ENCODE results near the gene NUFIP2. TPM values are rescaled to one million over a fixed set of nuclear protein-coding genes. Genes with fewer than 3 reads are reported as not detected.
"Not testable (repeated sequence)": the region's sequence is repeated elsewhere in the genome, so short reads cannot be mapped to it uniquely, and the experiment has no call there.

NUFIP2 gene
- total and polyA plus RNA-seq, 4 donors, result 5.0 to 52.9 (median 29.8) TPM

DNA sequence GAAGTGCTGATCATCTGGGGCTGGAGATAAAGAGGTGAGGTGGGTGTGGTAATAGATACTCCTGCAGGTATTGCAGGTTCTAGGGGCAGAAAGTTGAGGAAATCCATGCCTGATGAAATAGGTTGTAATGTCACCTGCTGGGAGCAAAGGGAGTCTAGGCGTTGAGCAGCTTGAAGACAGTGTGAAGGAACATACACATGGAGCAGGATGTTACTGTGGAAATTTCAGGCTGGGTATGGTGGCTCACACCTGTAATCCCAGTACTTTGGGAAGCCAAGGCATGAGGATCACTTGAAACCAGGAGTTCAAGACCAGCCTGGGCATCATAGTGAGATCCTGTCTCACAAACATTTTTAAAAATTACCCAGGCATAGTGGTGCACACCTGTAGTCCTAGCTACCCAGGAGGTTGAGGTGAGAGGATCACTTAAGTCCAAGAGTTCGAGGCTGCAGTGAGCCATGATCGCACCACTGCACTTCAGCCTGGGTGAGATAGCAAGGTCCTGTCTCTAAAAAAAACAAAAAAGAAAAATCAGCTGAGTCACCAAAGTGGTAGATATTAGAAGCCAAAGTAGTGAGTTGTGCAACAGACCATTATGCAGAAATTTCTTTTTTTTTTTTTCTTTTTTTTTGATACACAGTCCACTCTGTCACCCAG lies 56.3 kb downstream of the NUFIP2 start:
- Histone ChIP-seq H3K27ac (ENCODE audit: low read depth in 1 of 2, low read length in 2 of 2) (no peak overlapping the region), H3K9me3 (ENCODE audit: control insufficient read depth, low read length) (no peaks in the 10 kb centered on the region), H3K4me1 (ENCODE audit: control insufficient read depth in 1 of 2, insufficient read depth in 2 of 2, low read length in 2 of 2) (peaks cover 6 to 10% of the 10 kb centered on the region in 2 donors), H3K27me3 (ENCODE audit: control insufficient read depth in 1 of 2, insufficient read depth in 2 of 2, low read length in 1 of 2) (no peaks in the 10 kb centered on the region), H3K4me3 (ENCODE audit: low read length in 2 of 2) (no peak overlapping the region), H3K36me3 (ENCODE audit: control insufficient read depth in 1 of 2, insufficient read depth in 2 of 2, low read length in 1 of 2) (no peaks in the 10 kb centered on the region)
- DNase-seq (no peak), ATAC-seq (ENCODE audit: low FRiP score) (peak; percentile 56)
- intact Hi-C loops (cut with DNase I), result no loop called here
- WGBS, 2 donors, result 96% methylated on average over 3 of the region's 3 CpGs

DNA sequence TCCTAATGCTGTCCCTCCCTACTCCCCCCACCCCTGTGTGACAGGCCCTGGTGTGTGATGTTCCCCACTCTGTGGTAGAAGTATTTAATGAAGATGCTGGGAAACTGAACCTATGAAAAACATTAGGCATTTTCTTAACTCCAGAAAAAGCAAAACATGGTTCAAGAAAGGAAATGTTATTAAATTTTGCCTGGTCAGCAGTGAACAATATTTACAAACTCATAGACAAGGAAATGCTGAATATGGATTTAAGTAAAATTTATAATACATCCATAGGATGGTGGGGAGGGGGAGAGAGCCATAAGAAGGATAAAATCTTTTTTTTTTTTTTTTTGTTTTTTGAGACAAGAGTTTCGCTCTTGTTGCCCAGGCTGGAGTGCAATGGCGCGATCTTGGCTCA lies 58.0 kb downstream of the NUFIP2 start:
- WGBS, 2 donors, result 92 to 100% methylated on average over 3 of the region's 3 CpGs
- no peaks in the 10 kb centered on the region for H3K9me3 ChIP-seq (ENCODE audit: control insufficient read depth, low read length)
- H3K4me1 ChIP-seq (ENCODE audit: control insufficient read depth in 1 of 2, insufficient read depth in 2 of 2, low read length in 2 of 2), result peaks cover 6% of the 10 kb centered on the region in 2 donors
- no peaks in the 10 kb centered on the region for H3K27me3 ChIP-seq (ENCODE audit: control insufficient read depth in 1 of 2, insufficient read depth in 2 of 2, low read length in 1 of 2)
- H3K4me3 ChIP-seq (ENCODE audit: low read length in 2 of 2), result no peak overlapping the region
- H3K36me3 ChIP-seq (ENCODE audit: control insufficient read depth in 1 of 2, insufficient read depth in 2 of 2, low read length in 1 of 2), result no peaks in the 10 kb centered on the region
- DNase-seq (no peak), ATAC-seq (ENCODE audit: low FRiP score) (no peak)
- intact Hi-C loops (cut with DNase I), result no loop called here
- no peak overlapping the region for H3K27ac ChIP-seq (ENCODE audit: low read depth in 1 of 2, low read length in 2 of 2)

DNA sequence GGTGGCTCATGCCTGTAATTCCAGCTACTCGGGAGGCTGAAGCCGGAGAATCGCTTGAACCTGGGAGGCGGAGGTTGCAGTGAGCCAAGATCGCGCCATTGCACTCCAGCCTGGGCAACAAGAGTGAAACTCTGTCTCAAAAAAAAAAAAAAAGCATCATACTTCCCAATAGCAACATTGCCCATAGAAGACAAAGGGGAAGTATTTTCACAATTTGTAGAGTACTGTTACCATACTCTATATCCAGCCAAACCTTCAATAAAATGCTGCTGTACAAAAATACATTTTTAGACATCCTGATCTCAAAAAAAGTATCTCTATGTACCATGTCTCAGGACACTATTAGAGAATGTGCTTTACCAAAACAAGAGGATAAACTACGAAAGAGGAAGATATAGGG lies 59.0 kb downstream of the NUFIP2 start:
- ATAC-seq (ENCODE audit: low FRiP score); H3K36me3 ChIP-seq (ENCODE audit: control insufficient read depth in 1 of 2, insufficient read depth in 2 of 2, low read length in 1 of 2); H3K4me1 ChIP-seq (ENCODE audit: control insufficient read depth in 1 of 2, insufficient read depth in 2 of 2, low read length in 2 of 2); H3K4me3 ChIP-seq (ENCODE audit: low read length in 2 of 2); H3K9me3 ChIP-seq (ENCODE audit: control insufficient read depth, low read length); DNase-seq; H3K27me3 ChIP-seq (ENCODE audit: control insufficient read depth in 1 of 2, insufficient read depth in 2 of 2, low read length in 1 of 2); intact Hi-C loops (cut with DNase I); H3K27ac ChIP-seq (ENCODE audit: low read depth in 1 of 2, low read length in 2 of 2): not testable (repeated sequence)
- 94 to 95% methylated on average over 7 of the region's 7 CpGs for WGBS, 2 donors

DNA sequence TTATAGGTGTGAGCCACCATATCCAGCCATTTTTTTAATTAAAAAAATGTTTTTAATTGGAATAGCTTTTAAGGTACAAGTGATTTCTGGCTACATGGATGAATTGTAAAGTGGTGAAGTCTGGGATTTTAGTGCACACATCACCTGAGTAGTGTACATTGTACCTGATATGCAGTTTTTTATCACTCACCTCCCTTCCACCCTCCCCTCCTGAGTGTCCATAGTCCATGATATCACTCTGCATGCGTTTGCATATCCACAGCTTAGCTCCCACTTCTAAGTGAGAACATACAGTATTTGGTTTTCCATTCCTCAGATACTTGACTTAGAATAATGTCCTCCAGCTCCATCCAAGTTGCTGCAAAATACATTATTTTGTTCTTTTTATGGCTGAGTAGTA lies 60.6 kb downstream of the NUFIP2 start:
- H3K4me3 ChIP-seq (ENCODE audit: low read length in 2 of 2), result no peak overlapping the region
- peaks cover 0 to 2% of the 10 kb centered on the region in 2 donors for H3K4me1 ChIP-seq (ENCODE audit: control insufficient read depth in 1 of 2, insufficient read depth in 2 of 2, low read length in 2 of 2)
- no peaks in the 10 kb centered on the region for H3K36me3 ChIP-seq (ENCODE audit: control insufficient read depth in 1 of 2, insufficient read depth in 2 of 2, low read length in 1 of 2)
- no peak overlapping the region for H3K27ac ChIP-seq (ENCODE audit: low read depth in 1 of 2, low read length in 2 of 2)
- H3K9me3 ChIP-seq (ENCODE audit: control insufficient read depth, low read length), result no peaks in the 10 kb centered on the region
- ATAC-seq (ENCODE audit: low FRiP score), result no peak
- 86 to 90% methylated on average over 1 of the region's 1 CpG for WGBS, 2 donors
- DNase-seq, result no peak
- H3K27me3 ChIP-seq (ENCODE audit: control insufficient read depth in 1 of 2, insufficient read depth in 2 of 2, low read length in 1 of 2), result no peaks in the 10 kb centered on the region
- intact Hi-C loops (cut with DNase I), result no loop called here

DNA sequence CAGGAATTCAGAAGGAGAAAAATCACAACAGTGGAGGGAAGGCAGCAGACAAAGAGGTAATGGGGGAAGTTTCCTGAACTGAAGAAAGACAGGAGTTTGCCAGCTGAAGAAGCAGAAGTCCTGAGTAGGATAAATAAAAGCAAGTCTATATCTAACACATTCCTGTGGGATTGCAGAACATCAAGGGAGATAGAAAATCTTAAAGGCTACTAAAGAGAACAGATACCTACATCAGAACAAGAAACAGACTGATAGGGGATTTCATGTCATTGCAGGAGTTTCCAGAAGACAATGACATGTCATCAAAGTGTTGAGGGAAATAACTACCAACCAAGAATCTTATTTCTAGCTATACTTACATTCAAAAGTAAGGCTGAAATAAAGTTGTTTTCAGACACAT lies 68.6 kb downstream of the NUFIP2 start:
- Histone ChIP-seq H3K4me1 (ENCODE audit: control insufficient read depth in 1 of 2, insufficient read depth in 2 of 2, low read length in 2 of 2) (no peaks in the 10 kb centered on the region), H3K9me3 (ENCODE audit: control insufficient read depth, low read length) (no peaks in the 10 kb centered on the region), H3K27me3 (ENCODE audit: control insufficient read depth in 1 of 2, insufficient read depth in 2 of 2, low read length in 1 of 2) (no peaks in the 10 kb centered on the region), H3K4me3 (ENCODE audit: low read length in 2 of 2) (no peak overlapping the region), H3K36me3 (ENCODE audit: control insufficient read depth in 1 of 2, insufficient read depth in 2 of 2, low read length in 1 of 2) (no peaks in the 10 kb centered on the region), H3K27ac (ENCODE audit: low read depth in 1 of 2, low read length in 2 of 2) (no peak overlapping the region)
- ATAC-seq (ENCODE audit: low FRiP score) (no peak), DNase-seq (no peak)
- intact Hi-C loops (cut with DNase I), result no loop called here

DNA sequence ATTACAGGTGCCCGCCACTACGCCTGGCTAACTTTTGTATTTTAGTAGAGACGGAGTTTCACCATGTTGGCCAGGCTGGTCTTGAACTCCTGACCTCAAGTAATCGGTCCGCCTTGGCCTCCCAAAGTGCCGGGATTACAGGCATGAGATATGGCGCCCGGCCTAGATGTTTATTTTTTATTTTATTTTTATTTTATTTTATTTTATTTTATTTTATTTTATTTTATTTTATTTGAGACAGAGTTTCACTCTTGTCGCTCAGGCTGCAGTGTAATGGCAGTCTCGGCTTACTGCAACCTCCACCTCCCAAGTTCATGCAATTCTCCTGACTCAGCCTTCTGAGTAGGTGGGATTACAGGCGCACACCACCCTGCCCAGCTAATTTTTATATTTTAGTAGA lies 72.6 kb downstream of the NUFIP2 start:
- DNase-seq; ATAC-seq (ENCODE audit: low FRiP score); H3K4me3 ChIP-seq (ENCODE audit: low read length in 2 of 2); H3K4me1 ChIP-seq (ENCODE audit: control insufficient read depth in 1 of 2, insufficient read depth in 2 of 2, low read length in 2 of 2); H3K36me3 ChIP-seq (ENCODE audit: control insufficient read depth in 1 of 2, insufficient read depth in 2 of 2, low read length in 1 of 2); H3K27me3 ChIP-seq (ENCODE audit: control insufficient read depth in 1 of 2, insufficient read depth in 2 of 2, low read length in 1 of 2); H3K27ac ChIP-seq (ENCODE audit: low read depth in 1 of 2, low read length in 2 of 2); H3K9me3 ChIP-seq (ENCODE audit: control insufficient read depth, low read length): not testable (repeated sequence)
- WGBS, 2 donors, result 95 to 96% methylated on average over 11 of the region's 11 CpGs
- intact Hi-C loops (cut with DNase I), result loop anchor here in 1 of 2 donors (5.0 kb wide), 1 partner anchor 71 kb away; the partner anchor contains the start of gene NUFIP2

DNA sequence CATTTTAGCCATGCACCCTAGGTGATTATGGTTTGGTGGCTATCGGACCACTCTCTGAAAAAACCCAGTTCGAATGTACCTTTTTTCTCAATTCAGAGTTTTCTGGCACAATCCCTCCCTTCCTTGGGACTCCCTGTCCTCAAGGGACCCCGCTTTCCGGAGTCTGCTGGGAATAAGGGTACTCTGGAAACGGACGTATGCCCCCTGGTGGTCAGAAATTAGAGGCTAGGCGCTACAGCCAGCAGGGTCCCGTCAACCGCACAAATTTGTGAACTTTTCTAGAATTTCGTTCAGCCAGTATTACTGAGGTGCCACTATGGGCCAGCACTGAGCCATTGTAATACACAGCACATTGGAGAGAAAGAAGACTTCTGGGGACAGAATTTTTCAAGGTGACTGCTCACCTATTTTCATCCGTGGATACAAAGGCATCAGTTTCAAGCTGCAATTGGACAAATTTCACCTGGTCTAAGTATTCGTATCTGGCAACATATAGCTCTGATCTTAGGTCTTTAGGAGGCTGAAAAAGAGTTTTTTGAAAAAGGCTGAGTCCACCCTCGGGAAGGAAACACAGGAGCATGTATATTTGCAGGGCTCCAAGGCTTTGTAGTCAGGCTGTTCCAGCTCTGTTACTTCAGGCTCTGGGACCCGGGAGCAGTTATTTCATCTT lies 74.4 kb downstream of the NUFIP2 start:
- DNase-seq (peak; percentile 84 to 88), ATAC-seq (ENCODE audit: low FRiP score) (peak; percentile 91)
- no peak overlapping the region for H3K27ac ChIP-seq (ENCODE audit: low read depth in 1 of 2, low read length in 2 of 2)
- no peak overlapping the region for H3K4me3 ChIP-seq (ENCODE audit: low read length in 2 of 2)
- intact Hi-C loops (cut with DNase I), result loop anchor here (1.0 to 5.0 kb wide), 4 partner anchors 37 to 73 kb away; partner anchors contain the start of genes MYO18A (in 1 of the 2) and NUFIP2 (in 1 of the 2)
- H3K36me3 ChIP-seq (ENCODE audit: control insufficient read depth in 1 of 2, insufficient read depth in 2 of 2, low read length in 1 of 2), result no peaks in the 10 kb centered on the region
- no peaks in the 10 kb centered on the region for H3K4me1 ChIP-seq (ENCODE audit: control insufficient read depth in 1 of 2, insufficient read depth in 2 of 2, low read length in 2 of 2)
- H3K27me3 ChIP-seq (ENCODE audit: control insufficient read depth in 1 of 2, insufficient read depth in 2 of 2, low read length in 1 of 2), result no peaks in the 10 kb centered on the region
- 8% methylated on average over 14 of the region's 14 CpGs for whole genome bisulfite sequencing, 2 donors
- no peaks in the 10 kb centered on the region for H3K9me3 ChIP-seq (ENCODE audit: control insufficient read depth, low read length)

DNA sequence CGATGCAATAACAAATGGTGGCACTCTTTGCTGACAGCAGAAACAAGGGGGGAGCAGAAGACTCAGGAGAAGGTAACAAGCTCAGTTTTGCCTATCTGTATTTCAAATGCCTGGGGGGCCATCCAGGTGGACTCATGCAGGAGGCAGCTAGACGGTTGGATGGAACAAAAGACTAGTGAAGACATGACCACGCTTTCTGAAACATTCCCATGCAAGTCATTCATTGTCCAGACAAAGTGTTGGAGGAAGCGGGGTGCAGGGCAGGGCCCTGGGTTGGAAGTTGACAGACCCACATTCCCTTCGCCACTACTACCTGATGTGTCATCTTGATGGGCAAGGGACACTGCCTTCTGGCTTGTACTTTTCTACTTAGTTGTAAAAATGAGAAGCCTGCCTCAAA lies 77.1 kb downstream of the NUFIP2 start:
- H3K27ac ChIP-seq (ENCODE audit: low read depth in 1 of 2, low read length in 2 of 2), result no peak overlapping the region
- no peaks in the 10 kb centered on the region for H3K9me3 ChIP-seq (ENCODE audit: control insufficient read depth, low read length)
- 93 to 96% methylated on average over 5 of the region's 5 CpGs for WGBS, 2 donors
- H3K36me3 ChIP-seq (ENCODE audit: control insufficient read depth in 1 of 2, insufficient read depth in 2 of 2, low read length in 1 of 2), result no peaks in the 10 kb centered on the region
- H3K4me1 ChIP-seq (ENCODE audit: control insufficient read depth in 1 of 2, insufficient read depth in 2 of 2, low read length in 2 of 2), result no peaks in the 10 kb centered on the region
- no peak overlapping the region for H3K4me3 ChIP-seq (ENCODE audit: low read length in 2 of 2)
- intact Hi-C loops (cut with DNase I), result loop anchor here (2.0 to 5.0 kb wide), 3 partner anchors 35 to 76 kb away; partner anchors contain the start of gene MYO18A (in 1 of the 2)
- DNase-seq, result no peak
- H3K27me3 ChIP-seq (ENCODE audit: control insufficient read depth in 1 of 2, insufficient read depth in 2 of 2, low read length in 1 of 2), result no peaks in the 10 kb centered on the region
- no peak for ATAC-seq (ENCODE audit: low FRiP score)

DNA sequence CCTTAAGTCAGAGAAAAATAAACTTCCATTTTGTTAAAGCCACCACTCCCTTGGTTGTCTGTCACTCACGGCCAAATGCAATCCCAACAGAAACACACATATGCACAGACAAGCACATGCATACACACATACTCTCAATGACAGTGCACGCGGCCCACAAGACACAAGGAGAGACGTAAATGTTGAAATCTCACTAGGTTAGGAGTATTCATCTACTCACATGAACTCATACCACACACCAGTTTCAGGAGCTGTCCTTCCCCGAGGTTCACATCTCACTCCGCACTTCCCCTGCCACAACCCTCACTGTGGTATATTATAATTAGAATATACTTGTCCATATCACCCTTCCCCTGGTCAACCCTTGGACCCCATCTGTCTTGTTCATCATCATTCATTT lies 77.8 kb downstream of the NUFIP2 start:
- Histone ChIP-seq H3K27ac (ENCODE audit: low read depth in 1 of 2, low read length in 2 of 2) (no peak overlapping the region), H3K4me3 (ENCODE audit: low read length in 2 of 2) (no peak overlapping the region), H3K4me1 (ENCODE audit: control insufficient read depth in 1 of 2, insufficient read depth in 2 of 2, low read length in 2 of 2) (no peaks in the 10 kb centered on the region), H3K36me3 (ENCODE audit: control insufficient read depth in 1 of 2, insufficient read depth in 2 of 2, low read length in 1 of 2) (no peaks in the 10 kb centered on the region), H3K9me3 (ENCODE audit: control insufficient read depth, low read length) (no peaks in the 10 kb centered on the region), H3K27me3 (ENCODE audit: control insufficient read depth in 1 of 2, insufficient read depth in 2 of 2, low read length in 1 of 2) (no peaks in the 10 kb centered on the region)
- intact Hi-C loops (cut with DNase I), result loop anchor here (2.0 to 5.0 kb wide), 3 partner anchors 34 to 77 kb away; partner anchors contain the start of gene MYO18A (in 1 of the 2)
- DNase-seq, result no peak
- WGBS, 2 donors, result 62 to 65% methylated on average over 6 of the region's 6 CpGs
- ATAC-seq (ENCODE audit: low FRiP score), result no peak

All from aorta (tissue), 5 donors.